DMS79 (cell line): ENCODE measurements around the gene KIRREL3.
A peak's percentile ranks its signal among the peaks of the same experiment; 100 is the strongest.

Source experiments
- DNase-seq: peaks from one replicate; lab custom pipeline; 2025; lab: John Stamatoyannopoulos, UW

Gene KIRREL3

GRCh38 chr11:126781942-126782341 lies 218.6 kb downstream of the KIRREL3 start:
- DNase-seq = no peak

- no peak for DNase-seq
These were observed 224.5 kb downstream of the KIRREL3 start for GRCh38 chr11:126776119-126776518.

GRCh38 chr11:126772267-126772666 lies 228.3 kb downstream of the KIRREL3 start:
- DNase-seq = no peak

- DNase-seq = no peak
These were observed 231.9 kb downstream of the KIRREL3 start for GRCh38 chr11:126768702-126769101.

- DNase-seq = no peak
These were observed 234.1 kb downstream of the KIRREL3 start for GRCh38 chr11:126766440-126766839.

GRCh38 chr11:126765196-126765595 lies 235.4 kb downstream of the KIRREL3 start:
- DNase-seq = no peak

- DNase-seq = no peak
These were observed 236.3 kb downstream of the KIRREL3 start for GRCh38 chr11:126764231-126764630.

- DNase-seq = no peak
These were observed 243.7 kb downstream of the KIRREL3 start for GRCh38 chr11:126756855-126757254.

- DNase-seq = no peak
These were observed 244.1 kb downstream of the KIRREL3 start for GRCh38 chr11:126756421-126756820.

GRCh38 chr11:126755526-126755925 lies 245.0 kb downstream of the KIRREL3 start:
- no peak for DNase-seq

- DNase-seq = no peak
These were observed 245.8 kb downstream of the KIRREL3 start for GRCh38 chr11:126754591-126755426.

GRCh38 chr11:126753990-126754389 lies 246.6 kb downstream of the KIRREL3 start:
- DNase-seq = no peak

- DNase-seq = no peak
These were observed 249.3 kb downstream of the KIRREL3 start for GRCh38 chr11:126751242-126751641.

GRCh38 chr11:126748793-126749192 lies 251.8 kb downstream of the KIRREL3 start:
- peak; percentile 92 for DNase-seq

- peak; percentile 96 for DNase-seq
These were observed 252.3 kb downstream of the KIRREL3 start for GRCh38 chr11:126748100-126748791.

GRCh38 chr11:126747315-126747714 lies 253.3 kb downstream of the KIRREL3 start:
- no peak for DNase-seq

- no peak for DNase-seq
These were observed 254.1 kb downstream of the KIRREL3 start for GRCh38 chr11:126746443-126746842.

GRCh38 chr11:126744699-126745098 lies 255.9 kb downstream of the KIRREL3 start:
- DNase-seq = no peak

GRCh38 chr11:126743628-126744027 lies 256.9 kb downstream of the KIRREL3 start:
- DNase-seq = no peak

GRCh38 chr11:126742582-126742981 lies 258.0 kb downstream of the KIRREL3 start:
- no peak for DNase-seq

GRCh38 chr11:126740846-126741245 lies 259.7 kb downstream of the KIRREL3 start:
- no peak for DNase-seq

- DNase-seq = no peak
These were observed 260.9 kb downstream of the KIRREL3 start for GRCh38 chr11:126739499-126740145.
